Omental fat pad (tissue), 4 donors: ENCODE measurements around the gene GON7. TPM values are rescaled to one million over a fixed set of nuclear protein-coding genes. Genes with fewer than 3 reads are reported as not detected.

Source experiments
- ATAC-seq: fragments of 150-250 bp; one replicate; pipeline ENCODE4 v1.9.1; 2016; ENCODE audit warnings: mild to moderate bottlenecking, moderate library complexity; ENCODE audit not compliant: low FRiP score
- DNase-seq: peaks from one replicate; pipeline ENCODE4 v3.0.0-alpha.2; 2019; ENCODE audit warnings: low spot score
- CTCF ChIP-seq, 3 donors: fragments of 450-650 bp; IDR thresholded peaks; one replicate each; pipeline ENCODE4 v1.5.1; 2016 to 2017; ENCODE audit warnings: antibody characterized with exemption in 3 of 3, mild to moderate bottlenecking in 3 of 3, moderate library complexity in 2 of 3
- total RNA-seq, 4 donors: library from RNA; depleted of rRNA; stranded (reverse); fragments of >200 nt; gene quantifications; one replicate each; pipeline ENCODE4 v1.1.0, GENCODE V29; 2016

GON7 gene
- total RNA-seq, 4 donors from 2014 or later, result 6.9 to 8.2 (median 7.7) TPM

- no peak for TF ChIP-seq CTCF (IDR thresholded peaks at IDR 0.05)
- ATAC-seq (no peak), DNase-seq (no peak)
Measured at GRCh38 chr14:93200553-93200952, 6.3 kb downstream of the GON7 start.

GRCh38 chr14:93199031-93199430 is 7.8 kb downstream of the GON7 start:
- ATAC-seq, result no peak
- no peak for DNase-seq
- no peak for TF ChIP-seq CTCF (IDR thresholded peaks at IDR 0.05)

- no peak for TF ChIP-seq CTCF (IDR thresholded peaks at IDR 0.05)
- ATAC-seq (no peak), DNase-seq (no peak)
Measured at GRCh38 chr14:93195316-93195999, 11.4 kb downstream of the GON7 start.

GRCh38 chr14:93186956-93187355 is 19.9 kb downstream of the GON7 start:
- ATAC-seq (no peak), DNase-seq (no peak)
- TF ChIP-seq CTCF (IDR thresholded peaks at IDR 0.05), result no peak

- TF ChIP-seq CTCF (IDR thresholded peaks at IDR 0.05), result no peak
- no peak for ATAC-seq
- DNase-seq, result no peak
Measured at GRCh38 chr14:93186466-93186865, 20.4 kb downstream of the GON7 start.

- TF ChIP-seq CTCF (IDR thresholded peaks at IDR 0.05), result no peak
- ATAC-seq (no peak), DNase-seq (no peak)
Measured at GRCh38 chr14:93185349-93185720, 21.5 kb downstream of the GON7 start.
